Measurements from ENCODE around the gene VWA7.

GRCh38 chr6:31769684-31770371 lies 7.3 kb downstream of the VWA7 start:
- TF ChIP-seq CTCF (IDR thresholded peaks at IDR 0.05; ENCODE audit: insufficient read depth, low read depth, low read length) (peak; percentile 37), EZH2 (IDR thresholded peaks at IDR 0.05; ENCODE audit: insufficient read depth, low read length) (no peak)
